Hypothalamus (tissue), 51 donors: ENCODE results near the gene UROS.

ENCODE experiments used
- DNase-seq, 51 donors: peaks; one replicate each; lab custom pipeline; 2025; lab: John Stamatoyannopoulos, UW

UROS gene

DNA sequence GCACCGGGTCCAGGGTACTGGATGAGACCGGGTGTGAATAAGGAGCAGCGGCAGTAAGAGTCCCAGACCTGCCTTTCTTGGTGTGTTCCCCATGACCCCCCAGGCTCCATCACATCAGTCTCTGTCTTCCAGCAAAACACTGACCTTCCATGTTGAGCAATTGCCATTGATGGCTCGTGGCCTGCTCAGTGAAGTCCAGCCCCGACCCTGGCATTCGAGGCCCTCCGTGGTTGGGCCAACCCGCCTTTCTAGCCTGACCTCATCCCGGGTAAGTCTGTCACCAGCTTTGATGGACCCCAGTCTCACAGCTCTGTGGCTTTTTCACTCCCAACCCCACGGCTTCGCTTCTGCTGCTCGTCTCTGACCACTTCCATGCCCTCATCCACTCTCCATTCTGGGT, 53.9 kb downstream of the UROS start:
- no peak for DNase-seq

DNA sequence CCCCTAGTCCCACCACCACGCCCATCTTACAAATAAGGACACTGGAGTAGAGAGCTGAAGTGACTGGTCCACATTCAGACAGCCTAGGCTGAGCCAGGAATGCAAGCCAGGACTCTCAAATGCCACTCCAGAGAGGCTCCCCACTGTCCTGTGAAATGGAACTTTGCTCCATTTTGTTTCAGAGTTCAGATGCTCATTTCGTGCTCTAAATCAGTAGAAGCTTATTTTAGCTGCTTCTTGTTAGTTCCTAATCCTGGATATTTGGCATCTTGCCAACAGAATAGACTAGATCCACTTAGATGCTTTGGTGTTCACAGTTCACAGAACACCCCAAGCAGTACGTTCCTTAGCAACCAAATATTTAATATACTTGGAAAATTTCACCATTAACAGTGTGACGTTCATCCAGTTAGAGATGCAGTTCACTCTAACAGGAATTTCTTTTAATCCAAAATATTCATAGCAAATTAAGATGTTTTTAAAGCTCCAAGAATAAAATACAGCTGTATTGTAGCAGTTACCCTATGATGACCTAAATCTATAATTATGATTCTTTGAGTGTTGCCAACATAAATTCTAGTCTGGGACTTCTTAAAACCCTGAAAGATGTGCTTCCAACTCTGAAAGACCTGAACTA, 54.7 kb downstream of the UROS start:
- DNase-seq, result peak in 1 of 51 donors; percentile 58

DNA sequence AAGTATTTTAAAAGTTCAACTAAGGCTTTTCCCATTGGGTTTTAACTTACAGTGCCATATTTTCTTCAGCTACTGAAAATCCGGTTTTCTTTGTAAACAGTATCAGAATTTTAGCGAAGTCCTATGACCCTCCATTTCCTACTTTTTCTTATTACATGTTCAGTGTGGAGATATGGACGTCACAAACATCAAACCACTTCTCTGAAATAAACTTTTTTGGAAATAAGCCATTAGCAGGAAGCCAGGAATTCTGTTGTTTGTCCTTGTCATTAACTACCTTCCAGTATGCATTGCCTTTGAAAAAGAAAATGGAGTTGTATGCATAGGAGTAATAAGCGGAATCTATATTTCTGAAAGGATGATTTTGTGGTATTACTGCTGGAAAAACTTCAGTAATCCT, 56.5 kb downstream of the UROS start:
- no peak for DNase-seq

DNA sequence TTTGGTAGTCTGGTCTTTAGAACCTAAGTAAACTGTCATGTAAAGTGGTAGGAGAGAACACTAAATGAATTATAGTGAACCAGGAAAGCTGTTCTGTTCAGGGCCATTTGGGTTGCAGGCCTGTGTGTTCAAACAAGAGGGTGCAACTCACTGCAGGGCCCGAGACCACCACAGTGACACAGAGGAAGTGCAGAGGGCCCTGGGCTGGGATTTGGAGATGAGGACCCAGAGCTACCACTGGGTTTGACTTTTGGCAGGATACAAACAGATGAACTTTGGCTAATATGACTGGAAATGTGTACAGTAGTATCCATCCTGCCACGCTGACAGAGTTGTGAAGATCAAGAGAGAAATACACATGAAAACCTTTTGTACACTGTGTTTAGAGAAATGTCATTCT, 57.2 kb downstream of the UROS start:
- DNase-seq, result no peak

DNA sequence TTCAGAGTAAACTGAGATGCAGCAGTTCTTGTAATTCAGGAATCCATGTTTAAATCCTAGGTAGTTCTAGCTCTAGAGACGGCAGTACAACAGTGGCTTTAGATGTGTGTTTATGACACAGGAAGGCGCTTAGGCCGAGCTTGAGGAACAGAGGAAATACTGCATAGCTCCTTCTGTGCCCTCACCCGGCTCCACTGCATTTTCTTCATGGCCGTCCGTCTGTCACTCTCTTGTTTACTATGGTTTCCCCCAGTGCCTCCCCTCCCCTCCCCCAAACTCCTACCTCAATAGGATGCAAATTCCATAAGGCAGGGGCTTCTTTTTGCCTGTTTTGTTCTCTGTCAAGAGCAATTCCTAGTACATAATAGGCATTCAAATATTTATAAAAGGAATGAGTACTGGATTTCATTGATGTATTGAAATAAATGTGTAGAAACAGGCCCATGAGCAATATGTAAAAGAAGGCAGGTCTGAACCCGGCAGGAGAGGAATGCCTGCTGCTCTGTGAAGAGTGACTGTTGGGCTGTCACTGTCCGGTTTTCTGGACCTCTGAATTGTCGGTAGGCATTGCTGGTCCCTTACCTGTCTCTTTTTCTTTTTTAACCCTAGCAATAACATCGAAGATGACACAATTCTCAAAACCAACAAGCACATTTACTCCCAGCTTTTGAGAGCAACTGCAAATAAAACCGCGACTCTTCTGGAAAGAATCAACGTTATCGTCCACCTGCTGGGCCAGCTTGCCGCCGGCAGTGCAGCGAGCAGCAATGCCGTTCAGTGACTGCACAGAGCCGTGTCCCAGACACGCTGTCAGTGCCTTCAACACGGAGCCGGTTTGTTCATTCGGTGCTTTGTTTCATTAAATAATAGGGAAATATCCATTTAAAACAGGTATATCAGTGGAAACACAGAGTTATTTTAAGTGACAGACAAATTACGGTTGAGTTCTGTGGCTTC, 60.1 kb downstream of the UROS start:
- peak in 1 of 51 donors; percentile 25 for DNase-seq

DNA sequence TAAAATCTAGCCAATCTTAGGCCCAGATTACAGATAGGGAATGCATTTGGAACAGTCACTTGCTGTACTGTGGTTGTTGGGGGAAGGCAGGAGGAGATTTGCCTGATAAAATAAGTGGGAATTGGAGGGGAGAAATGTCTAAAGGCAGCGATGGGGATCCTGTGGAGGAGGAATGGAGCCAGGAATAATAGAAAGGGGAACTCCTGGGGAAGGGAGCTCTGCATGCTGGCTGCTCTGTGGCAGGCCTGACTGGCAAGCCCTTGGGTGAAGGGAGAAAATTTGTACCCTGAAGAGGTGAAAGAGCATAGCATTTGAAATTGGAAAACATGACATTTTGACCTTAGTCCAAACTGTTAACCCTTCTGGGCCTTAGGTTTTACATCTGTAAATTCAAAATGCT, 61.1 kb downstream of the UROS start:
- no peak for DNase-seq

DNA sequence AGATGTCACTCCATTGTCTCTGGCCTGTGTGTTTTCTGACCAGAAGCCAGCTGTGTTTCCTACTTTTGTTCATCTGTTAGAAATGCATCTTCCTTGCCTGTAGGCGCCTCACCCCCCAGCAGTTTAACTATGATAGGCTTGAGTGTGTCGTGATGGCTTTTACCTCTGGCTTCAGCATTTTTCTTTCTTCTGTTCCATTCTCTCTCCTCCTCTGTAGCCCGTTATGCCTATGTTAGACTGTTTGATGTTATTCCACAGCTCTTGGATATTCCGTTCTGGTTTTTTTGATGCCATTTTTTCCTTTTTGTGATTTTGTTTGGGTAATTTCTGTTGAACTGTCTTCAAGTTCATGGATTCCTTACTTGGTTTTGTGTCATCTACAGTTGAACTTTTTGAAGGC, 65.3 kb downstream of the UROS start:
- DNase-seq, result no peak

DNA sequence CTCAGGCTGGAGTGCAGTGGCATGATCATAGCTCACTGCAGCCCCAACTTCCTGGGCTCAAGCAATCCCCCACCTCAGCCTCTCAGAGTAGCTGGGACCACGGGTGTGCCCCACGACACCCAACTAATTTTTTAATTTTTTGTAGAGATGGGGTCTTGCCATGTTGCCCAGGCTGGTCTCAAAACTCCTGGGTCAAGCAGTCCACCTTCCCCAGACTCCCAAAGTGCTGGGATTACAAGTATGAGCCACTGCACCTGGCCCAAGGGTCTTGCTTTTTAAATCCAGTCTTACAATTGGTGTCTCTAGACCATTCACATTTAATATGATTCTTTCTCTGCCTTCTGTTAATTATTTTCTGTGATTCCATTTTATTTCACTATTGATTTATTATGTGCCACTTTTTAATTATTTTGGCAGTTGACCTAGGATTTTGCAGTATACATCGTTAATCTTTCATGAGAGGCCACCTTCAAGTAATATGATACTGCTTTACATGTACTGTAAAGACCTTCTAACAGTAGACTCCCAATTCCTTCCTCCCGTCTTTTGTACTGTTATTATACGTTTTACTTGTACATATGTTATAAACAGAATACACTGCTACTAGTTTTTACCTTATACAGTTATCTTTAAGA, 66.1 kb downstream of the UROS start:
- DNase-seq, result no peak

DNA sequence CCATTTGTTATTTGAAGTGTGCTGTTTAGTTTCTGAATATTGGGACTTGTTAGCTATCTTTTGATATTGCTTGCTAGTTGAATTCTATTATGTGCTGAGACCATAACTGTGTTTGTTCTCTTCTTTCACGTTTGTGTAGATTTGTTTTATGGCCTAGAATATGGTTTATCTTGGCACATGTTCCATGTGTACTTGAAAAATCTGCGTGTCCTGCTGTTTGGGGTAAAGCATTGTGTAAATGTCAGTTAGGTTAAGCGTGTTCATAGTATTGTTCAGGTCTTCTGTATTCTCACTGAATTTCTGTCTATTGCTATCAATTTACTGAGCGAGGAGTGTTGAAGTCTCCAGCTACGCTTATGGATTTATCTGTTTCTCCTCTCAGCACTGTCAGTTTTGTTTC, 66.9 kb downstream of the UROS start:
- no peak for DNase-seq

DNA sequence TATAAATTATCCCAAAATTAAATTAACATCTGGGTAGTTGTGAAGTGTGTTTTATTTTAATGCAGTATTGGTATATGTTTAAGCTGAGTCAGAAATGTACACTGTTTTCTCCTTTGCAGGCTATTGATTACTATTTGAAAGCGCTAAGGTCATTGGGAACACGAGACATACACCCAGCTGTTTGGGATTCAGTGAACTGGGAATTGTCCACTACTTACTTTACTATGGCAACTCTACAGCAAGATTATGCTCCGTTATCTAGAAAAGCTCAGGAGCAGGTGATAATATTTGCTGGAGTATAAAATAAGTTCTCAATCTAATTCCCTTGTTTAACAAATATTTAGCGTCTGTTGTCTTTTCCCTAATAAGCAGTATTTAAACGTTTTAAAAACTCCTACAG, 75.6 kb downstream of the UROS start:
- DNase-seq, result no peak

DNA sequence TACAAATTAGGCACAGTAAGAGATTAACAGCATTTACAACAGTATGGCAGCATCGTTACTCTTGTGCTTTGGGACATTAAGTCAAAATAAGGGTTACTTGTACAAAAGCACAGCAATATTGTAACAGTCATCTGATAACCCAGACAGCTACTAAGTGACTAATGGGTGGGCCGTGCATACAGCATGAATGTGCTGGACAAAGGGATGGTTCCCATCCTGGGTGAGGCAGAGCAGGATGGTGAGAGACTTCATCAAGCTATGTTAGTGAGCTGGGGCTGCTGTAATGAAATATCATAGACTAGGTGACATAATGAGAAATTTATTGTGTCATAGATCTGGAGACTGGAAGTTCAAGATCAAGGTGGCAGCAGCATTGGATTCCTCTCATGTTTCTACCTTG, 78.1 kb downstream of the UROS start:
- no peak for DNase-seq

DNA sequence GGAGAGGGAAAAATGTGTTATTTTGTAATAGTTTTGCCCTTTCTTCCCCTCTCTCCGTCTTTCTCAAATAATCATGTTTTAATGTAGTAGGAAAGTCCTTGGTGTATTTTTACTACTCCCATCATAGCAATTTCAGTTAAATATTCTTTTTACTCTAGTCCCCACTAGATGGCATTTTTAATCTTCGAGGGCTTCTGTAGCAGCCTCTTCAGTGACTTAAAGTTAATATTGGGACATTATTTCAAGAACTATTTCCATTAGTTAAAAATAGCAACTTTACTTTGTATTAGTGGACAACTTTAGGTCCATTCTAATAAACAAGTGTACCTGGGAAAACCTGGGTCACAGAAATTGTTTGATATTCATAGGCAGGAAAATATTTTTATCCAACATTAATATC, 80.6 kb downstream of the UROS start:
- DNase-seq, result no peak

DNA sequence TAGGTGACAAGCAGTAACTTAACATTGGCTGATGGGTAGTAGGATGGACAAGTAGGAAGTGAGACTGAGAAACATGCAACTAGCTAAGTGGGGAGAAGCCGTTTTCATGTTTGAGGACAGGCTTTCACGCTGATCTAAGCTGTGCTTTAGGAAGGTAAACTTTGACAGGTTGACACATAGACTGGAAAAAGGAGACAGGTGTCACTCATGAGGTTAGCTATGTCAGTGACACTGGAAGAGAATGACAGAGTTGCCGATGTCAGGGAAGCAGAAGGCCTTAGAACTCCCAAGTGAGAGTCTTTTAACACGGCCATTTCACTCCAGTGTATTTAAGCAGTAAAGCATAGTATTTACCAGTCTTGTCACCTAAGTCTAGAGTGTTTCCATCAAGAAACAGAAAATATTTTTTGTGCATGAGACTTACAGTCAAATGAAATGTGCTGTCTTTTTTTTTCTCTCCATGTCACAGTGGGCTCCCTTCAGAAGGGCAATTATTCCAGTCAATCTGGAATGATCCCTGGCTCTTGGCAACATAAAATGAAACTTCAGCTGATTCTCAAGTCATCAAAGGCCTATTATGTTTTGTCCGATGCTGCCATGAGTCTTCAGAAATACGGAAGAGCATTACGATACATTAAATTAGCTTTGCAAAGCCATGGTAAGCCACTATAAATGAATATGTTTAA, 82.9 kb downstream of the UROS start:
- DNase-seq, result peak in 1 of 51 donors; percentile 4
